ENCODE results near the gene UGT1A8.

DNA sequence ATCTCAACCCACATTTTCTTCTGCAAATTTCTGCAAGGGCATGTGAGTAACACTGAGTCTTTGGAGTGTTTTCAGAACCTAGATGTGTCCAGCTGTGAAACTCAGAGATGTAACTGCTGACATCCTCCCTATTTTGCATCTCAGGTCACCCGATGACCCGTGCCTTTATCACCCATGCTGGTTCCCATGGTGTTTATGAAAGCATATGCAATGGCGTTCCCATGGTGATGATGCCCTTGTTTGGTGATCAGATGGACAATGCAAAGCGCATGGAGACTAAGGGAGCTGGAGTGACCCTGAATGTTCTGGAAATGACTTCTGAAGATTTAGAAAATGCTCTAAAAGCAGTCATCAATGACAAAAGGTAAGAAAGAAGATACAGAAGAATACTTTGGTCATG is 150.6 kb downstream of the UGT1A8 start:
- TF ChIP-seq, protein P1, sequence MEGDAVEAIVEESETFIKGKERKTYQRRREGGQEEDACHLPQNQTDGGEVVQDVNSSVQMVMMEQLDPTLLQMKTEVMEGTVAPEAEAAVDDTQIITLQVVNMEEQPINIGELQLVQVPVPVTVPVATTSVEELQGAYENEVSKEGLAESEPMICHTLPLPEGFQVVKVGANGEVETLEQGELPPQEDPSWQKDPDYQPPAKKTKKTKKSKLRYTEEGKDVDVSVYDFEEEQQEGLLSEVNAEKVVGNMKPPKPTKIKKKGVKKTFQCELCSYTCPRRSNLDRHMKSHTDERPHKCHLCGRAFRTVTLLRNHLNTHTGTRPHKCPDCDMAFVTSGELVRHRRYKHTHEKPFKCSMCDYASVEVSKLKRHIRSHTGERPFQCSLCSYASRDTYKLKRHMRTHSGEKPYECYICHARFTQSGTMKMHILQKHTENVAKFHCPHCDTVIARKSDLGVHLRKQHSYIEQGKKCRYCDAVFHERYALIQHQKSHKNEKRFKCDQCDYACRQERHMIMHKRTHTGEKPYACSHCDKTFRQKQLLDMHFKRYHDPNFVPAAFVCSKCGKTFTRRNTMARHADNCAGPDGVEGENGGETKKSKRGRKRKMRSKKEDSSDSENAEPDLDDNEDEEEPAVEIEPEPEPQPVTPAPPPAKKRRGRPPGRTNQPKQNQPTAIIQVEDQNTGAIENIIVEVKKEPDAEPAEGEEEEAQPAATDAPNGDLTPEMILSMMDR (IDR thresholded peaks at IDR 0.05) = no peak
- TF ChIP-seq EZH2 (IDR thresholded peaks at IDR 0.05; ENCODE audit: borderline replicate concordance, insufficient read depth, low read depth, low read length, poor library complexity, severe bottlenecking) = no peak

Data from B cell (primary cell).